ENCODE measurements around the gene RABEPK.
"Not testable (repeated sequence)": the region's sequence is repeated elsewhere in the genome, so short reads cannot be mapped to it uniquely, and the experiment has no call there.

The RABEPK gene

GRCh38 chr9:125246261-125246667 lies 45.9 kb downstream of the RABEPK start:
- no peak for DNase-seq (ENCODE audit: low read depth, low spot score)

GRCh38 chr9:125254231-125254630 lies 53.9 kb downstream of the RABEPK start:
- DNase-seq (ENCODE audit: low read depth, low spot score): no peak

- DNase-seq (ENCODE audit: low read depth, low spot score): no peak
Measured at GRCh38 chr9:125255781-125256391, 55.5 kb downstream of the RABEPK start.

- no peak for DNase-seq (ENCODE audit: low read depth, low spot score)
Measured at GRCh38 chr9:125258160-125258785, 57.9 kb downstream of the RABEPK start.

- no peak for DNase-seq (ENCODE audit: low read depth, low spot score)
Measured at GRCh38 chr9:125258832-125259534, 58.6 kb downstream of the RABEPK start.

- DNase-seq (ENCODE audit: low read depth, low spot score): no peak
Measured at GRCh38 chr9:125260561-125260960, 60.2 kb downstream of the RABEPK start.

- DNase-seq (ENCODE audit: low read depth, low spot score): peak; percentile 66
Measured at GRCh38 chr9:125261501-125262293, 61.4 kb downstream of the RABEPK start, which contains the start of gene GAPVD1. GAPVD1 (plus strand) TSS chr9:125261826; CDS start chr9:125298922, 37,096 bp downstream.

GRCh38 chr9:125262294-125262991 lies 62.1 kb downstream of the RABEPK start:
- no peak for DNase-seq (ENCODE audit: low read depth, low spot score)

GRCh38 chr9:125264068-125264467 lies 63.7 kb downstream of the RABEPK start:
- not testable (repeated sequence) for DNase-seq (ENCODE audit: low read depth, low spot score)

GRCh38 chr9:125268394-125269013 lies 68.2 kb downstream of the RABEPK start:
- no peak for DNase-seq (ENCODE audit: low read depth, low spot score)

GRCh38 chr9:125269014-125269397 lies 68.7 kb downstream of the RABEPK start:
- no peak for DNase-seq (ENCODE audit: low read depth, low spot score)

- DNase-seq (ENCODE audit: low read depth, low spot score): no peak
Measured at GRCh38 chr9:125271081-125271480, 70.7 kb downstream of the RABEPK start.

GRCh38 chr9:125272697-125273096 lies 72.4 kb downstream of the RABEPK start:
- DNase-seq (ENCODE audit: low read depth, low spot score): no peak

GRCh38 chr9:125276771-125277170 lies 76.4 kb downstream of the RABEPK start:
- no peak for DNase-seq (ENCODE audit: low read depth, low spot score)

- DNase-seq (ENCODE audit: low read depth, low spot score): no peak
Measured at GRCh38 chr9:125277411-125277810, 77.1 kb downstream of the RABEPK start.

- DNase-seq (ENCODE audit: low read depth, low spot score): no peak
Measured at GRCh38 chr9:125280945-125281344, 80.6 kb downstream of the RABEPK start.

All from smooth muscle cell of the brain vasculature (primary cell).